HG02885 (cell line): Measurements from ENCODE around the gene MFSD1.
"Not testable (repeated sequence)": the region's sequence is repeated elsewhere in the genome, so short reads cannot be mapped to it uniquely, and the experiment has no call there.

Experiments
- ATAC-seq: cut with Tn5 transposase; IDR thresholded peaks from one replicate; pipeline ENCODE4 v1.9.1; 2021; ENCODE audit warnings: mild to moderate bottlenecking; ENCODE audit not compliant: unreplicated experiment, poor library complexity

The MFSD1 gene

GRCh38 chr3:158775426-158776410 lies 26.1 kb upstream of the MFSD1 start:
- peak; percentile 60 for ATAC-seq

DNA sequence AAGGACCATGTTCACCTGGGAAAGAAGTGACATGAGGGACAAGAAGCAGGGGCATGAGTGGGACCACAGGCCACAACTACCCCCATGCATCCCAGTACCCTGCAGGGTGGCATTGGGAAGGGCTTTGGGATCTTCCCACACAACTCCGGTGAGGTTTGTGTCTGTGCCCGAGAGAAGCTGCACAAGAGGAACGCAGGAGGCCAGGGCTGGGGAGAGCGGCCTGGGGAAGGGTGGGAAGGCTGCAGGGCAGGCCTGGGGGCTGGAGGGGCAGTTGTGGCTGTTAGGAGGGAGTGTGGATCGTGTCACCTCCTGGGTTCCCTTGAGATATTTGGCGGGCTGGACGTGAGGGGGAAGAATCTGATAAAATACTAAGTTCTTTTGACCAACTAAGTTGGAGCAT lies 25.3 kb upstream of the MFSD1 start:
- no peak for ATAC-seq

- ATAC-seq, result no peak
These were observed 24.5 kb upstream of the MFSD1 start for GRCh38 chr3:158777161-158777873.

GRCh38 chr3:158780766-158781165 lies 21.1 kb upstream of the MFSD1 start:
- ATAC-seq, result no peak

DNA sequence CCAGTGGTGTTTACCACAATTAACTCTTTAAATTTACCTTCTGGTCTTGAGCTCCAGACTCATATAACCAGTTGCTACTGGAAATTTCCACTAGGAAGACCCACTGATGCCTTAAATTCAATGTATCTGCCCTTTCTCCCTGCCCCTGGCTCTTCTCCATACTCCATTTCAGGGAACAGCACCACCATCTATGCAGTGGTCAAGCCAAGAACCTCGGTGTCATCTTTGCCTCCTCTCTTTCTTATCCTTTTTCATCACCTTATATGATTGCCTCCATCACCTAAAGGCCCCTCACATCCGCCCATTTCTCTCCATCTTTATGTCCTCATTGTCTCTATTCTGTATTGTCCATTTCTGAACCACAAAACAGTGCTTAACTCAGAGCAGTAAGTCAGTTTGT lies 20.7 kb upstream of the MFSD1 start:
- ATAC-seq, result no peak

- no peak for ATAC-seq
These were observed 20.0 kb upstream of the MFSD1 start for GRCh38 chr3:158781849-158782248.

DNA sequence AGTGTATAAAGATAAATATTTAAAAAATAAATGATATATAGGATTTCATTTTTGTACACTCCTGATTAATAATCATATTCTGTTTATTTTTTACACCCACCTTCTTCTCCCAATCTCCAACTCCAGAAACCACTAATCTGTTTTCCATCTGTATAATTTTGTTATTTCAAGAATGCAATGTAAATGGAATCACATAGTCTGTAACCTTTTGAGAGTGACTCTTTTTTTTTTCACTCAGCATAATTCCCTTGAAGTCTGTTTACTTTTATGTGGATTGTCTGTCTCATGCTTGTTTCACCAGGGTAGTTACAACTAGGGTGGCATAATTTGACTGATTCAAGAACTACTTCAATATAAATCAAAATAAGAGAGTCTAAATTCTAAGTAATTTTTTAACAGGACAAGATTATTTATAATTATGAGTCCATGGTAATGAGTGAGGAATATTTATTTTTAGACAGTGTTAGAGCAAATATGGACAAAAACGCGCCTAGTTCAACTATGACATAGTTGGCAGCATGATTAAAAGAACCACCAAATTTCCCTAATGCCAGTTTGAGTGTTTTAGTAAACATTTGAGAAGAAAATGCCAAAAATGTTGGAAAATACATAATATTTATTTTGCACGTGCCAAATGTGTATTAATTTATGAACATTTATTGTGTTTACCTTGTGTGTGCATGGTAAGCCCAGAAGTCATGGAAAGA lies 19.4 kb upstream of the MFSD1 start:
- ATAC-seq, result no peak

DNA sequence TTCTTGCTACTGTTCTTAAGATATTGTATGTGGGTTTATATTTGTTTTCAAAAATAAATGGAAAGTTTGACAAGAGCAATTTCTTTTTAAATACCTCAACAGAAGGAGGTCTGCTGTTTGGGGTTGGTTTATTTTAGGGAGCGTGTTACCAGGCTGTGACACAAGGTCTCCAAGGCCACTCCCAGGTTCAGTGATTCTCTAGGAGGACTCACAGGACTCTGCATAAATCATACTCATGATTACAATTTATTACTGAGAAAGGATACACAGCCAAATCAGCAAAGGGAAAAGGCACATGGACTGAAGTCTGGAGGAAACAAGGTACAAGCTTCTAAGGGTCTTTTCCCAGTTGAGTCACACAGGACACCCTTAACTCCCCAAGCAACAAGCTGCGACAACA lies 18.8 kb upstream of the MFSD1 start:
- ATAC-seq, result no peak

- no peak for ATAC-seq
These were observed 15.9 kb upstream of the MFSD1 start for GRCh38 chr3:158785972-158786371.

DNA sequence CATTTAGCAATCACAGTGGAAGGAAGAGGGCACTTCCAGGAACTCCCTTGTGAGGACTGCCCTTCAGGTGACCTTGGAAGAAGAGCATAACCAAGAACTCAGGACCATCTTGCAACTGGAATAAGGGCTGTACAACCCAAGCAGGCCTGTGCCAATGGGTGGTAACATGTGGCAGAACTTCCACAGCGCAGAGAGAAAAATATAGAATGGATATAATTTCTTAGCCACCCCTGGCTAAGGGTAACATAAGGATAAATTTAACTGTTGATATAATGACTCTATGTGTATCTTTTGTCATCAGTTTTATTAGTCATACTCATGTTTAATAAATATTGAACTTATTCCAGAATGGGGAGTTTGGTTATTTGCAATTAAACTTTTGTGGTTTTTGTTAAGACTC lies 13.4 kb upstream of the MFSD1 start:
- ATAC-seq, result no peak

DNA sequence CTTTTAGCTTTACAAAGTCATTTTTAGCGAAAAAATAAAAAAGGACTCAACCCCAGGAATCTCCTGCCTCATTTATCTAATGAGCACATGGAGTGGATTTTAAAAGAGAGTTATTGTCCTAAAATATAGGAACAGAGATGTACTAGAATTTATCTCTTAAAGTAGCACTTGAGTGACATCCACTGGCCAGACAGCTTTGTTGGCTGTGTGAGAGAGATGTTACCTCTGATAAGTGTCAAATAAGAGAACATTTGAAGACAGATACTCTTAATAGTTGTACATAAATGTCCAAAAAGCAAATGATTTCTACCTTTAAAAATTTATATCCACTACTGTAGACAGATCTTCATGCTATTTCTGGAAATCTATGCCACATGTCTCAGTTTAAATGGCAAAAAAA lies 12.3 kb upstream of the MFSD1 start:
- no peak for ATAC-seq

- peak; percentile 81 for ATAC-seq
These were observed 10.8 kb upstream of the MFSD1 start for GRCh38 chr3:158790901-158791589.

- ATAC-seq, result not testable (repeated sequence)
These were observed 10.3 kb upstream of the MFSD1 start for GRCh38 chr3:158791590-158791920.

DNA sequence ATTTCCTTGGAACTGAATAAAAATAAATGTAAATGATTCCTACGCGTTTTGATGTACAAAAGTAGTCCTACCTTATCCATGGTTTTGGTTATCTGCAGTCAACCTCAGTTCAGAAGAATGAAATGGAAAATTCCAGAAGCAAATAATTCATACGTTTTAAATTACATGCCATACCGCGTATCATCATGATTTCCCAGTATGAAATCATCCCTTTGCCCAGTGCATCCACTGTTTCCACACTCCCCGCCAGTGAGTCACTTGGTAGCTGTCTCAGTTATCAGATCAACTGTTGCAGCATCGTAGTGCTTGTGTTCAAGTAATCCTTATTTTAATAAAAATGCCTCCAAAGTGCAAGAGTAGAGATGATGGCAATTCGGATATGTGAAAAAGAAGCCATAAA lies 9.1 kb upstream of the MFSD1 start:
- no peak for ATAC-seq

GRCh38 chr3:158794206-158794605 lies 7.6 kb upstream of the MFSD1 start:
- ATAC-seq, result no peak

- peak; percentile 78 for ATAC-seq
These were observed 6.8 kb upstream of the MFSD1 start for GRCh38 chr3:158794936-158795518.

- no peak for ATAC-seq
These were observed 653 bp upstream of the MFSD1 start for GRCh38 chr3:158801201-158801600.

- peak; percentile 34 for ATAC-seq
These were observed 785 bp downstream of the MFSD1 start for GRCh38 chr3:158802409-158803268.

DNA sequence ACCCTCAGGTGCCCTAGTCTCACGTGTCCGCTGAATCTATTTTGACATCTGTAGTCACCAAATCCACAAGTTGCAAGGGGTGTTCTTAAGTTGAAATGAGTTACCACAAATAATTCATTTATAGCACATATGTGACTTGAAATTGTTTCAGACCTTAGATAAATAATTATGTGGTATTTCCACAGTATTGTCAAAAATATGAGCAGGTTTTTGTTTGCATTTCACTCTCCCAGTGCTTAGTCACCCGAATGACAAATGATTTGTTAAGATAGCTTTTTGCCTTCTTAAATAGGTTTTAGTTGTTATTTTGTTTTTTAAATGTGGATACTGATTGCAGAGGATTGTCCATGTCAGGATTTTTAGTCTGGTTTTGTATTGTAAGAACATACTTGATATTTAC lies 2.6 kb downstream of the MFSD1 start:
- ATAC-seq, result no peak
